GM12864 (cell line): ENCODE results near the gene CHST13.

Source experiments
- DNase-seq: peaks from one replicate; pipeline ENCODE4 v3.0.0-alpha.2; 2011; ENCODE audit warnings: low read depth
- H3K4me3 ChIP-seq: 2 replicates; pipeline ENCODE4 v1.5.1; 2011; ENCODE audit warnings: mild to moderate bottlenecking, low read depth, low read length, control low read depth
- CTCF ChIP-seq: IDR thresholded peaks from 2 replicates; pipeline ENCODE4 v1.5.1; 2011; ENCODE audit warnings: low read depth, mild to moderate bottlenecking, moderate library complexity, low read length, control low read depth, inconsistent platforms; ENCODE audit errors: missing control alignments

CHST13 gene

GRCh38 chr3:126540342-126540849 lies 16.4 kb downstream of the CHST13 start:
- DNase-seq: peak; percentile 2
- H3K4me3 ChIP-seq: no peak overlapping the region
- TF ChIP-seq CTCF: no peak

- TF ChIP-seq CTCF: no peak
- no peak for DNase-seq
- H3K4me3 ChIP-seq: no peak overlapping the region
Observed at GRCh38 chr3:126540951-126541627, 17.1 kb downstream of the CHST13 start.

GRCh38 chr3:126541628-126542339 lies 17.8 kb downstream of the CHST13 start:
- no peak overlapping the region for H3K4me3 ChIP-seq
- no peak for DNase-seq

DNA sequence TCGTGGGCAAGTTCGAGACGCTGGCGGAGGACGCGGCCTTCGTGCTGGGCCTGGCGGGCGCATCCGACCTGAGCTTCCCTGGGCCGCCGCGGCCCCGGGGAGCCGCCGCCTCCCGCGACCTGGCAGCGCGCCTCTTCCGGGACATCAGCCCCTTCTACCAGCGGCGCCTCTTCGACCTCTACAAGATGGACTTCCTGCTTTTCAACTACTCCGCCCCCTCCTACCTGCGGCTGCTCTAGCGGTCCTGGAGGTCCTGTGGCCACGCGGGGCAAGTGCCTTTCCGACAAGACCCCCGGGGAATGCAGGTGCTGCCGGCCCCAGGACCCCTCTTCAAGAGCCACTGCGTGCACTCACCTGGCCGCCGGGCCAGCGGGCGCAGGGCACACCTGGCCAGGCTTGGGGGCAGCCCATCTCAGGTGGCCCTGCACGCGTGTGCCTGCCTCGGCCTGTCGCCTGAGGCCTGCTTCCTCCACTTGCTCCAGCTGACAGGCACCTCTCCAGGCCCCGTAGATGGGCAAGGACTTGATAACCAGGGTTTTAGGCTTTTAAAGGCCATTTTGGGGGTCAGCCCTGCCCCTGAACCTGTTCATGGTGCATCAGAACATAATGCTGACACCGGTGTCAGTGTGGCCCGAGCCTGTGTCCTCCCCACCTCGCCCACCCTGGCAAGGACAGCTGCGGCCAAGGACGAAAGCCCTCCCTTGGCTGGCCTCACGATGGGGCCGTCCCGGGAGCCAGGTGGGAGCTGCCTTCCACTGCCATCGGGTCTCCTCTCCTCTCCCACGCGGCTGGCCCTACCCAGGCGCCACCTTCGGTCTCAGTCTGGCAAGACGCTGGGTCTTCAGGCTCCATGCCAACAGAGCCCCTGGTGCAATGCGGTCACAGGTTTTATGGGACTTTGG lies 18.6 kb downstream of the CHST13 start:
- no peak for TF ChIP-seq CTCF
- DNase-seq: no peak
- no peak overlapping the region for H3K4me3 ChIP-seq

More at GRCh38 chr3:126541628-126542339, 17.8 kb downstream of the CHST13 start:
- TF ChIP-seq CTCF: no peak

- H3K4me3 ChIP-seq: no peak overlapping the region
- DNase-seq: no peak
- no peak for TF ChIP-seq CTCF
Observed at GRCh38 chr3:126543457-126544061, 19.6 kb downstream of the CHST13 start.

DNA sequence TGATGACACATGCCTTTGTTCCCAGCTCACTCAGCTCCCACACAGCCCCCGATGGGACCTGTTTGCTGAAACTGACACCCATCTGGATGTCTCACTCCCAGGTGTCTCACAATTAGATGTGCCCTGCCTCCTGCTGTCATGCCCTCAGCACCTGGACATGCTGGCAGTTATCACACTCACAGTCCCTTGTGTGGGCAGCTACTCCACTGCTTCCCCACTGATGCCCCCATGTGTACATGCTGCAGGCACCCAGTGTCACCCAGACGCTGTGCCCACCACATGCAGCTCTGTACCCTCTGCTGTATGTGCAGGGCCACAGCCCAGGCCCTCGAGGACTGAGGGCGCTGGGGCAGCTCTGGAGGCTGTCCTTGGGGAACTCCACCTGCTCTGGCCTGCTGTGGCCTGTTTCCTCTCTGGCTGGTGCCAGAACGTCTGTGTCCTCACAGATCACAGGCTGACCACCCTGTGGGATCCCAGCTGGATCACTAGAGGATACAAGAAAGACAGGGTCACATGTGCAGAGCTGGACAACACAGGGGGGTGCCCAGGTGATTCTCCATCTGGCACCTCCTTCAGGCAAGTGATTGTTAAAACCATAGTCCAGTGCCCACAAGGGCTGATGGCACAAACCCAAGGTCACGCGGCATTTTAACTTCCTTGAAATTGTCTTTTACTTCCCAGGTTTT lies 20.8 kb downstream of the CHST13 start:
- peak; percentile 2 for DNase-seq
- no peak for TF ChIP-seq CTCF
- H3K4me3 ChIP-seq: no peak overlapping the region
